NCI-H2227 (cell line): ENCODE measurements around the gene DDX41.

Experiments
- DNase-seq: peaks from one replicate; lab custom pipeline; 2025; ENCODE audit not compliant: unreplicated experiment; lab: John Stamatoyannopoulos, UW

The DDX41 gene

GRCh38 chr5:177499842-177500241 lies 16.9 kb downstream of the DDX41 start:
- no peak for DNase-seq

- DNase-seq = peak; percentile 43
Measured at GRCh38 chr5:177498013-177498787, 18.6 kb downstream of the DDX41 start.

- DNase-seq = peak; percentile 94
Measured at GRCh38 chr5:177497292-177498012, 19.3 kb downstream of the DDX41 start, which contains the start of gene PDLIM7. Gene PDLIM7, minus strand, starts transcription at chr5:177497604. Its CDS starts 1,092 bp downstream, at chr5:177496512.

- DNase-seq = peak; percentile 64
Measured at GRCh38 chr5:177496727-177497291, 20.0 kb downstream of the DDX41 start.

- peak; percentile 28 for DNase-seq
Measured at GRCh38 chr5:177496070-177496726, 20.6 kb downstream of the DDX41 start.

GRCh38 chr5:177495243-177496060 lies 21.3 kb downstream of the DDX41 start:
- DNase-seq = peak; percentile 17

- no peak for DNase-seq
Measured at GRCh38 chr5:177494346-177495195, 22.2 kb downstream of the DDX41 start.

GRCh38 chr5:177493795-177494345 lies 22.9 kb downstream of the DDX41 start:
- DNase-seq = no peak

GRCh38 chr5:177492841-177493240 lies 23.9 kb downstream of the DDX41 start:
- DNase-seq = no peak

GRCh38 chr5:177491983-177492746 lies 24.6 kb downstream of the DDX41 start:
- no peak for DNase-seq

GRCh38 chr5:177491429-177491945 lies 25.3 kb downstream of the DDX41 start:
- DNase-seq = no peak

GRCh38 chr5:177490992-177491391 lies 25.8 kb downstream of the DDX41 start:
- no peak for DNase-seq

- DNase-seq = no peak
Measured at GRCh38 chr5:177490311-177490991, 26.3 kb downstream of the DDX41 start.

- peak; percentile 39 for DNase-seq
Measured at GRCh38 chr5:177489119-177489716, 27.5 kb downstream of the DDX41 start.

- no peak for DNase-seq
Measured at GRCh38 chr5:177487975-177488374, 28.8 kb downstream of the DDX41 start.

- DNase-seq = no peak
Measured at GRCh38 chr5:177487144-177487543, 29.6 kb downstream of the DDX41 start.

GRCh38 chr5:177486256-177486655 lies 30.5 kb downstream of the DDX41 start:
- no peak for DNase-seq
